Nephron (organoid): ENCODE measurements around the gene TPM4.

Experiments used
- H3K27ac Mint-ChIP-seq, 3 experiments: 2 replicates each; pipeline ENCODE4 v1.8.0; 2020; ENCODE audit warnings: mixed read lengths in 3 of 3, mild to moderate bottlenecking in 2 of 3, moderate library complexity in 1 of 3
- H3K27me3 Mint-ChIP-seq: 2 replicates; pipeline ENCODE4 v1.8.0; 2021; ENCODE audit warnings: low read depth, mild to moderate bottlenecking, moderate library complexity, mixed read lengths
- H3K36me3 Mint-ChIP-seq: 2 replicates; pipeline ENCODE4 v1.8.0; 2020; ENCODE audit warnings: low read depth, mixed read lengths
- H3K4me1 Mint-ChIP-seq: 2 replicates; pipeline ENCODE4 v1.8.0; 2020; ENCODE audit warnings: mixed read lengths
- H3K4me3 Mint-ChIP-seq, 3 experiments: 2 replicates each; pipeline ENCODE4 v1.8.0; 2020; ENCODE audit warnings: mild to moderate bottlenecking in 3 of 3, mixed read lengths in 3 of 3, moderate library complexity in 2 of 3
- H3K9me3 Mint-ChIP-seq: 2 replicates; pipeline ENCODE4 v1.8.0; 2020; ENCODE audit warnings: mixed read lengths
- TF ChIP-seq, protein P1 (sequence below), 3 experiments: fragments of 200-600 bp; sonication (generic); IDR thresholded peaks; one replicate each; pipeline ENCODE4 v1.5.0; 2021; ENCODE audit warnings: antibody characterized with exemption in 3 of 3; ENCODE audit not compliant: unreplicated experiment in 3 of 3

The TPM4 gene

DNA sequence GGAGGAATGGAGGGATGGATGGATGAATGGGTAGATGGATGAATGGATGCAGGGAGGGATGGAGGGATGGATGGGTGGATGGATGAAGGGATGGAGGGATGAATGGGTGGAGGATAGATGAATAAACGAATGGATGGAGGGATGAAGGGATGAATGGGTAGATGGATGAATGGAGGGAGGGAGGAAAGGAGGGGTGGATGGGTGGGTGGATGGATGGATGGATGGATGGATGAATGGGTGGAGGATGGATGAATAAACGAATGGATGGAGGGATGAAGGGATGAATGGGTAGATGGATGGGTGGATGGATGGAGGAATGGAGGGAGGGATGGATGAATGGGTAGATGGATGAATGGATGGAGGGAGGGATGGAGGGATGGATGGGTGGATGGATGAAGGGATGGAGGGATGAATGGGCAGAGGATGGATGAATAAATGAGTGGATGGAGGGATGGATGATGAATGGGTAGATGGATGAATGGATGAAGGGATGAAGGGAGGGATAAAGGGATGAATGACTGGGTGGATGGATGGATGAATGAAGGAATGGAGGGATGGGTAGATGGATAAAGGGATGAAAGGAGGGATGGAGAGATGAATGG, 33.0 kb upstream of the TPM4 start:
- Mint-ChIP-seq H3K27me3 (peaks cover 24% of the 10 kb centered on the region), H3K4me3 (no peak overlapping the region), H3K27ac (no peak overlapping the region), H3K36me3 (no peaks in the 10 kb centered on the region), H3K9me3 (no peaks in the 10 kb centered on the region), H3K4me1 (no peaks in the 10 kb centered on the region)
- TF ChIP-seq, protein P1, sequence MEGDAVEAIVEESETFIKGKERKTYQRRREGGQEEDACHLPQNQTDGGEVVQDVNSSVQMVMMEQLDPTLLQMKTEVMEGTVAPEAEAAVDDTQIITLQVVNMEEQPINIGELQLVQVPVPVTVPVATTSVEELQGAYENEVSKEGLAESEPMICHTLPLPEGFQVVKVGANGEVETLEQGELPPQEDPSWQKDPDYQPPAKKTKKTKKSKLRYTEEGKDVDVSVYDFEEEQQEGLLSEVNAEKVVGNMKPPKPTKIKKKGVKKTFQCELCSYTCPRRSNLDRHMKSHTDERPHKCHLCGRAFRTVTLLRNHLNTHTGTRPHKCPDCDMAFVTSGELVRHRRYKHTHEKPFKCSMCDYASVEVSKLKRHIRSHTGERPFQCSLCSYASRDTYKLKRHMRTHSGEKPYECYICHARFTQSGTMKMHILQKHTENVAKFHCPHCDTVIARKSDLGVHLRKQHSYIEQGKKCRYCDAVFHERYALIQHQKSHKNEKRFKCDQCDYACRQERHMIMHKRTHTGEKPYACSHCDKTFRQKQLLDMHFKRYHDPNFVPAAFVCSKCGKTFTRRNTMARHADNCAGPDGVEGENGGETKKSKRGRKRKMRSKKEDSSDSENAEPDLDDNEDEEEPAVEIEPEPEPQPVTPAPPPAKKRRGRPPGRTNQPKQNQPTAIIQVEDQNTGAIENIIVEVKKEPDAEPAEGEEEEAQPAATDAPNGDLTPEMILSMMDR (IDR thresholded peaks at IDR 0.05; ENCODE audit: unreplicated experiment in 3 of 3) = no peak

DNA sequence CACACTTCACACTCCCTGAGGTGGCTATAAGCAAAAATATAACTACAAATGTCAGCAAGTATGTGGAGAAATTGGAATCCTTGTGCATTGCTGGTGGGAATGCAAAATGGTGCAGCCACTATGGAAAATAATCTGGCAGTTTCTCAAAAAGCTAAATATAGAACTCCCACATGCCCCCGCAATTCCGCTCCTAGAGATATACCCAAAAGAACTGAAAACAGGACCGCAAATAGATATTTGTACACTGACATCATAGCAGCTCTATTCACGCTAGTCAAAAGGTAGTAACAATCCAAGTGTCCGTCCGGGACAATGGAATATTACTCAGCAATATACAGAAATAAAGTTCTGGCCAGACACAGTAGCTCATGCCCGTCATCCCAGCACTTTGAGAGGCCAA, 31.5 kb upstream of the TPM4 start:
- Mint-ChIP-seq H3K36me3 (no peaks in the 10 kb centered on the region), H3K4me3 (no peak overlapping the region), H3K4me1 (no peaks in the 10 kb centered on the region), H3K27ac (no peak overlapping the region), H3K9me3 (no peaks in the 10 kb centered on the region), H3K27me3 (peaks cover 24% of the 10 kb centered on the region)
- TF ChIP-seq, protein P1 (IDR thresholded peaks at IDR 0.05; ENCODE audit: unreplicated experiment in 3 of 3) = no peak

DNA sequence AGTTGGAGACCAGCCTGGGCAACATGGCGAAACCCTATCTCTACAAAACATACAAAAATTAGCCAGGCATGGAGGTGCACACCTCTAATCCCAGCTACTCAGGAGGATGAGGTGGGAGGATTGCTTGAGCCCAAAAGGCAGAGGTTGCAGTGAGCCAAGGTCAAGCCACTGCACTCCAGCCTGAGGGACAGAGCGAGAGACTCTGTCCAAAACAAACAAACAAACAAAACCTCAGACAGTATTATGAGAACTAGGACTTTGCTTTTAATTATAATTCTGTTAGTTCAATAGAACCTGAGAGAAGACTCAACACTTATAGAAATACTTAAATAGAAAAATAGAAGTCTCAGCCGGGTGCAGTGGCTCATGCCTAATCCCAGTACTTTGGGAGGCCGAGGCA, 31.1 kb upstream of the TPM4 start:
- Mint-ChIP-seq H3K9me3 (no peaks in the 10 kb centered on the region), H3K4me1 (no peaks in the 10 kb centered on the region), H3K36me3 (no peaks in the 10 kb centered on the region), H3K4me3 (no peak overlapping the region), H3K27me3 (peaks cover 24% of the 10 kb centered on the region), H3K27ac (no peak overlapping the region)
- TF ChIP-seq, protein P1 (IDR thresholded peaks at IDR 0.05; ENCODE audit: unreplicated experiment in 3 of 3) = no peak

DNA sequence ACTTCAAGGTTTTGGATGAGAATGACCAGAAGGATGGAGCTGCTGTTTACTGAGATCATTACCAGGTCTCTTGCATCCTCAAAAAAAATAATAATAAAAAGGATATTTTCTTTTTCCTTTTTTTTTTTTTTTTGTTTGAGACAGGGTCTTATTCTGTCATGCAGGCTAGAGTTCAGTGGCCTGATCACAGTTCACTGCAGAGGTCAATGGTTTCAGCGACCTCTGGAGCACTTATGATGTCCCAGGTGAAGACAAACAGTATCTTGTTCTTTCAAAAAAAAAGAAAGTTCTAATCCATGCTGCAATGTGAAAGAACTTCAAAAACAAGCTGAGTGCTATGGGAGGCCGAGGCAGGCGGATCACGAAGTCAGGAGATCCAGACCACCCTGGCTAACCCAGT, 30.4 kb upstream of the TPM4 start:
- Mint-ChIP-seq H3K4me1 (no peaks in the 10 kb centered on the region), H3K27me3 (peaks cover 28% of the 10 kb centered on the region), H3K27ac (no peak overlapping the region), H3K4me3 (no peak overlapping the region), H3K9me3 (no peaks in the 10 kb centered on the region), H3K36me3 (no peaks in the 10 kb centered on the region)
- TF ChIP-seq, protein P1 (IDR thresholded peaks at IDR 0.05; ENCODE audit: unreplicated experiment in 3 of 3) = no peak

DNA sequence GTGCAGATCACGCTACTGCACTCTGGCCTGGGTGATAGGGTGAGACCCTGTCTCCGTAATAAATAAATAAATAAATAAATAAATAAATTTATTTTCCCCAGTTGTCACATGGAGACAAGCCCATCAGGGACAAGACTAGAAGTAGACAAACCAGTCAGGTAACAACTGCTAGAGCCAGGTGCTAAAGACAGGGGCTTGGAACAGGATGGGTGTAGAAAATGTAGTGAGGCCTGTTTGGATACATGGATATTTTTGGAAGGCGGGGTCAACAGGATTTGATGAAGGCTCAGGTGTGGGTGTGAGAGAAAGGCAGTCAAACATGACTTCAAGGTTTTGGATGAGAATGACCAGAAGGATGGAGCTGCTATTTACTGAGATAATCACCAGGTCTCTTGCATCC, 27.7 kb upstream of the TPM4 start:
- H3K4me3 Mint-ChIP-seq = no peak overlapping the region
- no peak overlapping the region for H3K27ac Mint-ChIP-seq
- H3K4me1 Mint-ChIP-seq = no peaks in the 10 kb centered on the region
- peaks cover 19% of the 10 kb centered on the region for H3K27me3 Mint-ChIP-seq
- no peaks in the 10 kb centered on the region for H3K36me3 Mint-ChIP-seq
- H3K9me3 Mint-ChIP-seq = no peaks in the 10 kb centered on the region
- TF ChIP-seq, protein P1 (IDR thresholded peaks at IDR 0.05; ENCODE audit: unreplicated experiment in 3 of 3) = no peak

DNA sequence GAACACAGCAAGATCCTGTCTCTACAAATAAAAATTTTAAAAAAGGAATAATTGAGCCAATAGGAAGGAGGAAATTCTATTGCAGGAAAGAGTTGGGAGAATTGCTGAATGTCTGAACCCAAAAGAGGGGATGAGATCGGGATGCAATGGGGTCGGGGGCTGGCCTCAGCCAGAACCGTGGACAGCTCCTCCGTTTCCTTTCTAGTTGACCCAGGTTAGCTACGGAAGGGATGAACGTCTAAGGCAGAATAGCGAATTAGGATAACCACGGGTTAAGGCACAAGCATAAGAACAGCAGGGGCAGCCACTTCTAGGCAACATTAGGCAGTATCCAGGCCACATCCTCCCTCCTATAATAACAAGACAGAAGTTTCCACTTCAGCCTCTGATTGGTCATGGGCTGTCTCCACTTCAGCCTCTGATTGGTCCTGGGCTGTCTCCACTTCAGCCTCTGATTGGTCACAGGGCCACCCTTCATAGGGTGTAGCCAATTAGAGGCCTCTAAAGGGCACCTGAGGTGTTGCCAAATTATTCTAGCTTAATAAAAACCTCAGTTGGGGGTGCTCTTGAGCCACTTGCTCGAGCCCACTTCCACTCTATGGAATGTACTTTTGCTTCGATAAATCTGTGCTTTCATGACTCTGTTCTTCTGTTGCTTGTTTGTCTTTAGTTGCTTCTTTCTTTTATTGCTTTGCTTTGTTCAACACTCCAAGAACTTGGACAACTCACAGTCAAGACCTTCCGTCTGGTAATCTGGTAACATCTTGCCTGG, 24.9 kb upstream of the TPM4 start:
- no peaks in the 10 kb centered on the region for H3K36me3 Mint-ChIP-seq
- no peak overlapping the region for H3K27ac Mint-ChIP-seq
- no peak overlapping the region for H3K4me3 Mint-ChIP-seq
- peaks cover 8% of the 10 kb centered on the region for H3K9me3 Mint-ChIP-seq
- peaks cover 17% of the 10 kb centered on the region for H3K27me3 Mint-ChIP-seq
- no peaks in the 10 kb centered on the region for H3K4me1 Mint-ChIP-seq
- TF ChIP-seq, protein P1 (IDR thresholded peaks at IDR 0.05; ENCODE audit: unreplicated experiment in 3 of 3) = no peak
